ENCODE results near the gene GJB1.

- TF ChIP-seq CTCF (conservative IDR thresholded peaks at IDR 0.05; ENCODE audit: low read length) (no peak), EZH2phosphoT487 (IDR thresholded peaks at IDR 0.05; ENCODE audit: borderline replicate concordance, low read depth, low read length) (no peak)
Measured at GRCh38 chrX:71191248-71191647, 31.8 kb upstream of the GJB1 start.
